ENCODE data around the gene COX11. TPM values are rescaled to one million over a fixed set of nuclear protein-coding genes. Genes with fewer than 3 reads are reported as not detected.

The COX11 gene
- total RNA-seq, 1 experiment from 2014 or later, result 126 TPM

Other genes with a start within 250 kb of the COX11 start
- 49.3 and 72.0 TPM in 2 replicates for gene TOM1L1, start 67.8 kb downstream of the COX11 start, total RNA-seq (2014; rRNA removed; shearing (Covaris generic))
- gene STXBP4, start 111 bp upstream of the COX11 start, total RNA-seq (2014; rRNA removed; shearing (Covaris generic)), result 29.1 and 29.2 TPM in 2 replicates